Measurements from ENCODE around the gene HEATR5B.
"Not testable (repeated sequence)": the region's sequence is repeated elsewhere in the genome, so short reads cannot be mapped to it uniquely, and the experiment has no call there.

HEATR5B gene

GRCh38 chr2:37029758-37030157 is 54.4 kb downstream of the HEATR5B start:
- no peak overlapping the region for H3K4me3 ChIP-seq (ENCODE audit: low read length)
- no peak for TF ChIP-seq ZNF274 (IDR thresholded peaks at IDR 0.05; ENCODE audit: low read depth, low read length)

GRCh38 chr2:37026050-37026449 is 58.1 kb downstream of the HEATR5B start:
- no peak overlapping the region for H3K4me3 ChIP-seq (ENCODE audit: low read length)
- no peak for TF ChIP-seq ZNF274 (IDR thresholded peaks at IDR 0.05; ENCODE audit: low read depth, low read length)

DNA sequence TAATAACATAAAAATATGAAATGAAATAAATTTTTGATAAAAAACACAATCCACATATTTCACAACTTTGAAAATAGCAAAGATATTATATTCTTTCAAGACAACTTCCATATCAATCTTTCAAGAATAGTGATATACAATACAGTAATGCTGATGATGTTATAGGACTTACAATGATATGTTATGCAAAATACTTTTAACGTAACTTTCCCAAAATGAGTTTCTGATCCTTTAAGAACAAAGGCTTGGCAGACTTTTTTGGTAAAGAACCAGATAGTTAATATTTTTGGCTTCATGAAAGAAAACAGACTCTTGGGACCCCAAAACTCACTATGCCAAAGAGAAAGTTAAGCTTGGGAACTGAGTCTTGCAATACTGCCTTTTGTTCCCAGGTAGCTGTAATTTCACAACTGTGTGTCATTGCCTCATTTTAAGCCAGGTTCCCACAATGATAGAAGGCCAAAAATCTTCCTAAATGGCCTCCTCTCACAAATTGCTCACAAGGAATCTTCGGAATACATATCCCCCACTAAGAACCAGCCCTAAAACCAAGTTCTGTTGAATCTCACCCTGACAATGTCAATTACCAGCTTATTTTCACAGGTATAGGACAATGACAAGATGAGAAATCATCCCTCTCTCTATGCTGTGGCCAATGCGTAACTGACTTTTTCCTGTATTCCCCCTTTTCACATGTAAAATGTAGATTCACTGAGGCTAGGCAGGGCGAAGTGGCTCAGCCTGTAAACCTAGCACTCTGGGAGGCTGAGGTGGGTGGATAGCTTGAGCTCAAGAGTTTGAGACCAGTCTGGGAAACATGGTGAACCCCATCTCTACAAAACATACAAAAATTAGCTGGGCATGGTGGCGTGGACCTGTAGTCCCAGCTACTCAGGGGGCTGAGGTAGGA is 63.0 kb downstream of the HEATR5B start:
- no peak overlapping the region for H3K4me3 ChIP-seq (ENCODE audit: low read length)
- no peak for TF ChIP-seq ZNF274 (IDR thresholded peaks at IDR 0.05; ENCODE audit: low read depth, low read length)

GRCh38 chr2:37020212-37020886 is 63.8 kb downstream of the HEATR5B start:
- H3K4me3 ChIP-seq (ENCODE audit: low read length) = no peak overlapping the region

DNA sequence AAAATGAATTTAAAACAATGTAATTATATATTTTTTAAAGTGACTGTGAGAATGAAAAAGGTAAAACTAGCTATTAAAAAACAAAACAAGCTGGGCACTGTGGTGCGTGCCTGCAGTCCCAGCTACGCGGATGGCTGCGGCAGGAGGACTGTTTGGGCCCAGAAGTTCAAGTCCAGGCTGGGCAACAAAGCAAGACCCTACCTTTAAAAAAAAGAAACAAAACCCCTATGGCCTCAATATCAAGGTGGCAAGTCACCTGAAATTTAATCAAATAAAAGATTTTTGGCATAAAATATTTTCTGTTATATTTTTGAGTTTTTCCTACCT is 70.9 kb downstream of the HEATR5B start:
- H3K4me3 ChIP-seq (ENCODE audit: low read length) = peak overlapping the region; percentile 32; the same call in 1 of the 2 replicates
- TF ChIP-seq ZNF274 (IDR thresholded peaks at IDR 0.05; ENCODE audit: low read depth, low read length) = no peak

More at GRCh38 chr2:37020212-37020886, 63.8 kb downstream of the HEATR5B start:
- no peak for TF ChIP-seq ZNF274 (IDR thresholded peaks at IDR 0.05; ENCODE audit: low read depth, low read length)

DNA sequence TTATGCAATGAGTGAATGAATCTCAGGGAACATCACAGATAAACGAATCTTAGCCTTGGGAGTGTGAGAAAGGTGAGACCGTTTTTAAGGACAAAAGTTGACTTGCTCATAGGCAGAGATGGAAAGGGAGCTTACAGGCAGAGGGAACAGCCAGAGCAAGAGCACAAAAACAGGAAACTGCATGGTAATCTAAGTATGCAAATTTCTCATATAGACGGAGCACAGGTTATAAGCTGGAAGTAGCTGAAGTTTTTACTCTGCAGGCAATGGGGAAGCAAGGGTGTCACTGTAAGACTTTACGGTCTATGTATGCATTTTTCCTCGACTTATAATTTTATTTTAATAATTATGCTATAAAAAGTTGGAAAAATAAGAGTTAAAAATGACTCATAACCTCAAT is 73.0 kb downstream of the HEATR5B start:
- TF ChIP-seq ZNF274 (IDR thresholded peaks at IDR 0.05; ENCODE audit: low read depth, low read length) = no peak
- H3K4me3 ChIP-seq (ENCODE audit: low read length) = no peak overlapping the region; the same call in 1 of the 2 replicates

- TF ChIP-seq ZNF274 (IDR thresholded peaks at IDR 0.05; ENCODE audit: low read depth, low read length) = no peak
- H3K4me3 ChIP-seq (ENCODE audit: low read length) = no peak overlapping the region
Observed at GRCh38 chr2:37005118-37005868, 78.9 kb downstream of the HEATR5B start.

DNA sequence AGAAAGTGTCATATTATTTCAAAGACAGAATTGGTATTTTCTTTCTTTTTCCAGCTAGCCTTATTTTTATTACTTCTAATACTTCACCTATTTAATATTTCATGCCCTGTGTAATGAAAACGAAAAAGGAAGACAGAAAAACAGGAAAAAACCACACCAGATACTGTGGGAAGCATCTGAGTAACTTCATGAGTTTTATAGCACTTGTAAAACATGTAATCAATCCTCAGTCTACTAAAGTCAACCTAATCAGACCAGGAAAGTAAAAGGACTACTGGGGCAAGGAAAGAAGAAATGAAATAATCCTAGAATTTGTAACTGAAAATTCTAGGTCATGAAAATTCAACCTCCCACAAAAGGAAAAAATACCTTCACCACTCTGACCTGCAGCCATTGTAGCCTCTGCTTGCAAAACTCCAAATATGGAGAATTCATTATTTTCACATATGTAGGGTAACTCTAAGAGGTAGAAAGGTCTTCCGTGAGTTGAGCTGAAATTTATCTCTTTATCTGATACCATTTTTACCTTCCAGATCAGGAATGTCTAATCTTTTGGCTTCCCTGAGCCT is 83.1 kb downstream of the HEATR5B start:
- TF ChIP-seq ZNF274 (IDR thresholded peaks at IDR 0.05; ENCODE audit: low read depth, low read length) = no peak
- no peak overlapping the region for H3K4me3 ChIP-seq (ENCODE audit: low read length)

DNA sequence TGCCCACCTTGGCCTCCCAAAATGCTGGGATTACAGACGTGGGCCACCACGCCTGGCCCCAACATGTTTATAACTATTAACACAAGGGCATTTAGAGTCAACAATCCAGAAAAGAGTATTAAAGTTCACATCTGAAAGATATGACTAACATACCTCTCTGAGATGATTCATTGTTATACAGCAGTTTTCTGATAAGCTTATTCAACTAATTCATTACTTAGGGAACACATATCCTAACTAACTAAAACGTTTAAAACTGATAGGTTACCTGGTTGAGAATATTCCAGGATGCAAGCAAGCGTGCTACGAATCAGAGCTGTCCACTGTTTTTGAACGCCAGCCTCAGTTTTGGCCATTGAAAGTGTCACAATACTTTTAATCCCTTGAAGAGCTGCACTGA is 83.9 kb downstream of the HEATR5B start:
- no peak overlapping the region for H3K4me3 ChIP-seq (ENCODE audit: low read length)
- TF ChIP-seq ZNF274 (IDR thresholded peaks at IDR 0.05; ENCODE audit: low read depth, low read length) = no peak

GRCh38 chr2:36999416-36999815 is 84.8 kb downstream of the HEATR5B start:
- H3K4me3 ChIP-seq (ENCODE audit: low read length) = not testable (repeated sequence)

DNA sequence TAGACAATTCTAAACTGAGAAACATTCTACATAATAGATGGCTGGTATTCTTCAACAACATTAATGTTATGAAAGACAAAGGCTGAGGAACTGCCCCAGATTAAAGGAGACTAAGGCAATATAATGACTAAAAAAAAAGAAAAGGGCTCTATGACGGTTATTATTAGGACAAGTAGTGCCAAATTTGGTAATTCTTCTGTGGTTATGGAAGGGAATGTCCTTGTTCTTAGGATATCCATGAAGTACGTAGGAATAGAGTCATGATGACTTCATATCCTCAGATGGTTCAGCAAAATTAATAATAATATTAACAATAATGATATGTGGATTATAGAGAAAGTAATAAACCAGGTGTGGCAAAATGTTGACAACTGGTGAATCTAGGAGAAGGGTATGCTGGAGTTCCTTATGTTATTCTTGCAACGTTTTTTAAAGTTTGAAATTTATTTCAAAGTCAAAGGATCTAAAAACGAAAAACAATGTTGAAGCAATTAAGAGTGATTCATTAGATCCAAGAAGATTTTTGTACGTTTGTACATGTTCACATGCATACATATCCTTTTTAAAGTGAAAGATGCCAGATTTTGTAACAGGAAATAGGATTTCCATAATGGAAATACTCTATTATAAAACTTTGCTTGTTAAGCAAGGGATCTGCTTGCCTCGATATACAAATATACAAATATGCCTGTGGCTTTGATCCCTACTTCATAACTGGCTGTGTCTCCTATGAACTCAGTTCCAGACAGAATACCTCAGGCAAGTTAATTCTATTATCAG is 90.1 kb downstream of the HEATR5B start:
- no peak overlapping the region for H3K4me3 ChIP-seq (ENCODE audit: low read length)
- no peak for TF ChIP-seq ZNF274 (IDR thresholded peaks at IDR 0.05; ENCODE audit: low read depth, low read length)

GRCh38 chr2:36988008-36988407 is 96.2 kb downstream of the HEATR5B start:
- no peak for TF ChIP-seq ZNF274 (IDR thresholded peaks at IDR 0.05; ENCODE audit: low read depth, low read length)
- no peak overlapping the region for H3K4me3 ChIP-seq (ENCODE audit: low read length)

DNA sequence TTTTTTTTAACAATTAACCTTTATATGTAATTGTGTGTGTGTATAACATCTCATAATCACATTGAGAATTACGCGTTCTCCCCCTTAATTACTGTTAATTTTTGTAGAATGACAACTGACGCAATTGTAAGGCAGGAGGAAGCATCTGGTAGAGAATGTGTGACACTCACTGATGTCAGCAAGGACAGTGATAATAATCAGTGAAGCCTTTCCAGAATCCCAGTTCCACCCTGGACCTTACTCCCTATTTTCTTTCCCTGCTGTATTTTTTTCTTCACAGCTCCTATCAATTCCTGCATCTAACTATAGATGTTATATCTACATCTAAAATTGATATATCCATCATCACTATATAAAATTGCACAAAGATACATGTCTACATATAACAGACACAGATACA is 101.7 kb downstream of the HEATR5B start:
- TF ChIP-seq ZNF274 (IDR thresholded peaks at IDR 0.05; ENCODE audit: low read depth, low read length) = no peak
- no peak overlapping the region for H3K4me3 ChIP-seq (ENCODE audit: low read length)

GRCh38 chr2:36981911-36982310 is 102.3 kb downstream of the HEATR5B start:
- TF ChIP-seq ZNF274 (IDR thresholded peaks at IDR 0.05; ENCODE audit: low read depth, low read length) = no peak

GRCh38 chr2:36979007-36979406 is 105.2 kb downstream of the HEATR5B start:
- H3K4me3 ChIP-seq (ENCODE audit: low read length) = not testable (repeated sequence)

More at GRCh38 chr2:36981911-36982310, 102.3 kb downstream of the HEATR5B start:
- no peak overlapping the region for H3K4me3 ChIP-seq (ENCODE audit: low read length)
